HG02885 (cell line): ENCODE measurements around the gene MAP3K9.
"Not testable (repeated sequence)": the region's sequence is repeated elsewhere in the genome, so short reads cannot be mapped to it uniquely, and the experiment has no call there.

Source experiments
- ATAC-seq: cut with Tn5 transposase; IDR thresholded peaks from one replicate; pipeline ENCODE4 v1.9.1; 2021; ENCODE audit warnings: mild to moderate bottlenecking; ENCODE audit not compliant: unreplicated experiment, poor library complexity

The MAP3K9 gene

GRCh38 chr14:70706177-70706576 is 103.1 kb downstream of the MAP3K9 start:
- no peak for ATAC-seq

- ATAC-seq, result no peak
Observed at GRCh38 chr14:70704960-70705359, 104.4 kb downstream of the MAP3K9 start.

- ATAC-seq, result not testable (repeated sequence)
Observed at GRCh38 chr14:70703621-70704168, 105.6 kb downstream of the MAP3K9 start.

GRCh38 chr14:70702161-70702560 is 107.2 kb downstream of the MAP3K9 start:
- no peak for ATAC-seq

GRCh38 chr14:70701610-70702009 is 107.7 kb downstream of the MAP3K9 start:
- ATAC-seq, result no peak

GRCh38 chr14:70700955-70701585 is 108.2 kb downstream of the MAP3K9 start:
- no peak for ATAC-seq

GRCh38 chr14:70699646-70700045 is 109.7 kb downstream of the MAP3K9 start:
- ATAC-seq, result no peak

- no peak for ATAC-seq
Observed at GRCh38 chr14:70698288-70698687, 111.0 kb downstream of the MAP3K9 start.

- ATAC-seq, result no peak
Observed at GRCh38 chr14:70697701-70698100, 111.6 kb downstream of the MAP3K9 start.

- ATAC-seq, result no peak
Observed at GRCh38 chr14:70696026-70696425, 113.3 kb downstream of the MAP3K9 start.

GRCh38 chr14:70692210-70692609 is 117.1 kb downstream of the MAP3K9 start:
- ATAC-seq, result no peak

GRCh38 chr14:70685474-70686197 is 123.7 kb downstream of the MAP3K9 start:
- ATAC-seq, result no peak

- ATAC-seq, result no peak
Observed at GRCh38 chr14:70683983-70684382, 125.3 kb downstream of the MAP3K9 start.

GRCh38 chr14:70680748-70681147 is 128.6 kb downstream of the MAP3K9 start:
- ATAC-seq, result no peak

GRCh38 chr14:70677341-70677740 is 132.0 kb downstream of the MAP3K9 start:
- no peak for ATAC-seq
